ENCODE results near the gene MYCBPAP.

The MYCBPAP gene

GRCh38 chr17:50570528-50570927 lies 62.3 kb downstream of the MYCBPAP start:
- Histone ChIP-seq H4K20me1 (peaks cover 0 to 6% (median 0%) of the 10 kb centered on the region in 11 experiments; a peak in 5 of 22 replicates), H3K36me3 (no peaks in the 10 kb centered on the region), H3K9ac (no peak overlapping the region), H3K27ac (no peak overlapping the region), H3K4me1 (peaks cover 0 to 5% (median 0%) of the 10 kb centered on the region in 10 experiments; a peak in 3 of 20 replicates), H3K9me3 (replicated peaks in 1 of 11) (no peaks in the 10 kb centered on the region), H3K27me3 (peaks cover 15 to 28% (median 23%) of the 10 kb centered on the region in 11 experiments), H3K4me2 (no peak overlapping the region), H3K4me3 (no peak overlapping the region)
- no peak for TF ChIP-seq Cebpa-rat (IDR thresholded peaks at IDR 0.05)

- Histone ChIP-seq H3K9me3 (replicated peaks in 1 of 11) (no peaks in the 10 kb centered on the region), H3K36me3 (no peaks in the 10 kb centered on the region), H3K9ac (no peak overlapping the region), H4K20me1 (peaks cover 0 to 12% (median 0%) of the 10 kb centered on the region in 11 experiments; a peak in 4 of 22 replicates), H3K4me3 (no peak overlapping the region), H3K27ac (no peak overlapping the region), H3K4me1 (no peaks in the 10 kb centered on the region), H3K4me2 (no peak overlapping the region), H3K27me3 (peaks cover 3 to 16% (median 11%) of the 10 kb centered on the region in 11 experiments; a peak in 19 of 22 replicates)
- no peak for TF ChIP-seq Cebpa-rat (IDR thresholded peaks at IDR 0.05)
Measured at GRCh38 chr17:50571681-50572080, 63.4 kb downstream of the MYCBPAP start.

GRCh38 chr17:50572541-50572940 lies 64.3 kb downstream of the MYCBPAP start:
- H3K9me3 ChIP-seq (replicated peaks in 1 of 11) = no peaks in the 10 kb centered on the region
- H3K27ac ChIP-seq = no peak overlapping the region
- H3K27me3 ChIP-seq = peaks cover 0 to 8% (median 3%) of the 10 kb centered on the region in 11 experiments; a peak in 8 of 22 replicates
- H3K4me1 ChIP-seq = no peaks in the 10 kb centered on the region
- H3K4me3 ChIP-seq = no peak overlapping the region
- no peak for TF ChIP-seq Cebpa-rat (IDR thresholded peaks at IDR 0.05)
- no peaks in the 10 kb centered on the region for H3K36me3 ChIP-seq
- H4K20me1 ChIP-seq = peaks cover 0 to 12% (median 0%) of the 10 kb centered on the region in 11 experiments; a peak in 2 of 22 replicates
- H3K4me2 ChIP-seq = no peak overlapping the region
- no peak overlapping the region for H3K9ac ChIP-seq

GRCh38 chr17:50573866-50574611 lies 65.8 kb downstream of the MYCBPAP start:
- Histone ChIP-seq H3K27me3 (no peaks in the 10 kb centered on the region), H3K36me3 (no peaks in the 10 kb centered on the region), H3K4me2 (no peak overlapping the region), H3K4me1 (no peaks in the 10 kb centered on the region), H3K9ac (no peak overlapping the region), H3K27ac (no peak overlapping the region), H4K20me1 (peaks cover 0 to 11% (median 0%) of the 10 kb centered on the region in 11 experiments; a peak in 2 of 22 replicates), H3K9me3 (replicated peaks in 1 of 11) (no peaks in the 10 kb centered on the region), H3K4me3 (no peak overlapping the region)
- no peak for TF ChIP-seq Cebpa-rat (IDR thresholded peaks at IDR 0.05)

GRCh38 chr17:50575581-50576210 lies 67.5 kb downstream of the MYCBPAP start:
- Histone ChIP-seq H3K4me2 (no peak overlapping the region), H3K27ac (no peak overlapping the region), H3K27me3 (no peaks in the 10 kb centered on the region), H3K4me3 (no peak overlapping the region), H3K4me1 (no peaks in the 10 kb centered on the region), H3K36me3 (no peaks in the 10 kb centered on the region), H4K20me1 (peaks cover 0 to 6% (median 0%) of the 10 kb centered on the region in 11 experiments; a peak in 2 of 22 replicates), H3K9ac (no peak overlapping the region), H3K9me3 (replicated peaks in 1 of 11) (no peaks in the 10 kb centered on the region)
- no peak for TF ChIP-seq Cebpa-rat (IDR thresholded peaks at IDR 0.05)

- peaks cover 0 to 6% (median 0%) of the 10 kb centered on the region in 11 experiments; a peak in 2 of 22 replicates for H4K20me1 ChIP-seq
- TF ChIP-seq Cebpa-rat (IDR thresholded peaks at IDR 0.05) = no peak
- H3K27ac ChIP-seq = no peak overlapping the region
- H3K4me3 ChIP-seq = no peak overlapping the region
- H3K27me3 ChIP-seq = no peaks in the 10 kb centered on the region
- H3K4me1 ChIP-seq = no peaks in the 10 kb centered on the region
- no peak overlapping the region for H3K9ac ChIP-seq
- H3K4me2 ChIP-seq = no peak overlapping the region
- H3K36me3 ChIP-seq = no peaks in the 10 kb centered on the region
- H3K9me3 ChIP-seq (replicated peaks in 1 of 11) = no peaks in the 10 kb centered on the region
Measured at GRCh38 chr17:50576864-50577263, 68.6 kb downstream of the MYCBPAP start.

GRCh38 chr17:50577451-50577954 lies 69.3 kb downstream of the MYCBPAP start:
- H3K9me3 ChIP-seq (replicated peaks in 1 of 11) = no peaks in the 10 kb centered on the region
- H3K27ac ChIP-seq = no peak overlapping the region
- TF ChIP-seq Cebpa-rat (IDR thresholded peaks at IDR 0.05) = no peak
- H4K20me1 ChIP-seq = peaks cover 0 to 6% (median 0%) of the 10 kb centered on the region in 11 experiments; a peak in 2 of 22 replicates
- no peak overlapping the region for H3K9ac ChIP-seq
- no peak overlapping the region for H3K4me2 ChIP-seq
- no peaks in the 10 kb centered on the region for H3K36me3 ChIP-seq
- no peak overlapping the region for H3K4me3 ChIP-seq
- no peaks in the 10 kb centered on the region for H3K4me1 ChIP-seq
- no peaks in the 10 kb centered on the region for H3K27me3 ChIP-seq

GRCh38 chr17:50578173-50578572 lies 69.9 kb downstream of the MYCBPAP start:
- Histone ChIP-seq H3K27me3 (no peaks in the 10 kb centered on the region), H3K9me3 (replicated peaks in 1 of 11) (no peaks in the 10 kb centered on the region), H3K4me1 (no peaks in the 10 kb centered on the region), H3K36me3 (no peaks in the 10 kb centered on the region), H3K4me3 (no peak overlapping the region), H3K4me2 (no peak overlapping the region), H3K9ac (no peak overlapping the region), H3K27ac (no peak overlapping the region), H4K20me1 (peaks cover 0 to 6% (median 0%) of the 10 kb centered on the region in 11 experiments; a peak in 2 of 22 replicates)
- TF ChIP-seq Cebpa-rat (IDR thresholded peaks at IDR 0.05) = no peak

GRCh38 chr17:50579399-50579798 lies 71.2 kb downstream of the MYCBPAP start:
- Histone ChIP-seq H3K9me3 (replicated peaks in 1 of 11) (no peaks in the 10 kb centered on the region), H3K4me2 (no peak overlapping the region), H3K4me1 (no peaks in the 10 kb centered on the region), H3K27ac (no peak overlapping the region), H3K4me3 (no peak overlapping the region), H3K9ac (no peak overlapping the region), H3K36me3 (no peaks in the 10 kb centered on the region), H3K27me3 (no peaks in the 10 kb centered on the region), H4K20me1 (peaks cover 0 to 6% (median 0%) of the 10 kb centered on the region in 11 experiments; a peak in 2 of 22 replicates)
- no peak for TF ChIP-seq Cebpa-rat (IDR thresholded peaks at IDR 0.05)
